H9 (cell line): ENCODE data around the gene TMEM59L. TPM values are rescaled to one million over a fixed set of nuclear protein-coding genes. Genes with fewer than 3 reads are reported as not detected.
A peak's percentile ranks its signal among the peaks of the same experiment; 100 is the strongest.

Experiments used
- DNase-seq: peaks from one replicate; pipeline ENCODE4 v3.0.0-alpha.2; 2017
- H2AFZ ChIP-seq: one replicate; pipeline ENCODE4 v1.6.1; 2013; ENCODE audit warnings: mild to moderate bottlenecking, low read length, control low read depth, moderate library complexity
- H2AK5ac ChIP-seq: 2 replicates; pipeline ENCODE4 v1.6.1; 2013; ENCODE audit warnings: low read length, control low read depth, mixed read lengths; ENCODE audit not compliant: insufficient read length
- H2BK120ac ChIP-seq: one replicate; pipeline ENCODE4 v1.6.1; 2013; ENCODE audit warnings: low read depth, mild to moderate bottlenecking, low read length, control low read depth, inconsistent platforms; ENCODE audit not compliant: poor library complexity, severe bottlenecking
- H2BK12ac ChIP-seq: 2 replicates; pipeline ENCODE4 v1.6.1; 2013; ENCODE audit warnings: low read length, control low read depth, mixed read lengths, low read depth; ENCODE audit not compliant: insufficient read length
- H2BK15ac ChIP-seq: 2 replicates; pipeline ENCODE4 v1.6.1; 2013; ENCODE audit warnings: low read depth, low read length, control low read depth
- H2BK20ac ChIP-seq: one replicate; pipeline ENCODE4 v1.6.1; 2013; ENCODE audit warnings: low read depth, mild to moderate bottlenecking, low read length, control low read depth, inconsistent platforms; ENCODE audit not compliant: poor library complexity, severe bottlenecking
- H2BK5ac ChIP-seq: 2 replicates; pipeline ENCODE4 v1.6.1; 2013; ENCODE audit warnings: low read length, control low read depth, mixed read lengths; ENCODE audit not compliant: insufficient read length
- H3K14ac ChIP-seq: 2 replicates; pipeline ENCODE4 v1.6.1; 2013; ENCODE audit warnings: low read length, control low read depth; ENCODE audit not compliant: insufficient read depth
- H3K18ac ChIP-seq: 2 replicates; pipeline ENCODE4 v1.6.1; 2013; ENCODE audit warnings: low read depth, mild to moderate bottlenecking, mixed read lengths, low read length, control low read depth; ENCODE audit not compliant: insufficient read length
- H3K23ac ChIP-seq: 2 replicates; pipeline ENCODE4 v1.6.1; 2013; ENCODE audit warnings: low read length, control low read depth, mixed read lengths, low read depth; ENCODE audit not compliant: insufficient read length
- H3K23me2 ChIP-seq: 2 replicates; pipeline ENCODE4 v1.6.1; 2013; ENCODE audit warnings: low read depth, mild to moderate bottlenecking, mixed read lengths, low read length, control low read depth; ENCODE audit not compliant: insufficient read length, poor library complexity, severe bottlenecking
- H3K27ac ChIP-seq: 2 replicates; pipeline ENCODE4 v1.5.1; 2013; ENCODE audit warnings: low read length, control low read depth, mixed read lengths, low read depth; ENCODE audit not compliant: insufficient read length
- H3K27me3 ChIP-seq: 2 replicates; pipeline ENCODE4 v1.6.1; 2013; ENCODE audit warnings: low read length, control low read depth, inconsistent platforms; ENCODE audit not compliant: insufficient read depth
- H3K4ac ChIP-seq: 2 replicates; pipeline ENCODE4 v1.6.1; 2013; ENCODE audit warnings: low read depth, mild to moderate bottlenecking, control low read depth, inconsistent platforms, low read length, moderate library complexity
- H3K4me1 ChIP-seq: 2 replicates; pipeline ENCODE4 v1.6.1; 2013; ENCODE audit warnings: low read length, control low read depth, inconsistent platforms; ENCODE audit not compliant: insufficient read depth
- H3K4me2 ChIP-seq: 2 replicates; pipeline ENCODE4 v1.6.1; 2013; ENCODE audit warnings: low read length, control low read depth, mixed read lengths; ENCODE audit not compliant: insufficient read length, insufficient read depth
- H3K56ac ChIP-seq: 2 replicates; pipeline ENCODE4 v1.6.1; 2013; ENCODE audit warnings: low read depth, mild to moderate bottlenecking, mixed read lengths, low read length, control low read depth; ENCODE audit not compliant: insufficient read length
- H3K79me1 ChIP-seq: 2 replicates; pipeline ENCODE4 v1.6.1; 2013; ENCODE audit warnings: low read depth, mild to moderate bottlenecking, moderate library complexity, low read length, control low read depth, inconsistent platforms; ENCODE audit not compliant: insufficient read depth, poor library complexity, severe bottlenecking
- H3K79me2 ChIP-seq: 2 replicates; pipeline ENCODE4 v1.6.1; 2013; ENCODE audit warnings: low read length, control low read depth, inconsistent platforms; ENCODE audit not compliant: insufficient read depth
- H3K9ac ChIP-seq: 2 replicates; pipeline ENCODE4 v1.6.1; 2013; ENCODE audit warnings: low read length, control low read depth, mixed read lengths; ENCODE audit not compliant: insufficient read length; ENCODE audit errors: extremely low read depth
- H3K9me3 ChIP-seq: one replicate; pipeline ENCODE4 v1.6.1; 2013; ENCODE audit warnings: low read depth, low read length, inconsistent platforms; ENCODE audit not compliant: control insufficient read depth
- H3T11ph ChIP-seq: one replicate; pipeline ENCODE4 v1.6.1; 2013; ENCODE audit warnings: mild to moderate bottlenecking, low read length, control low read depth, inconsistent platforms
- H4K20me1 ChIP-seq: one replicate; pipeline ENCODE4 v1.6.1; 2013; ENCODE audit not compliant: control insufficient read depth, insufficient read length, insufficient read depth
- H4K5ac ChIP-seq: 2 replicates; pipeline ENCODE4 v1.6.1; 2013; ENCODE audit warnings: low read depth, mild to moderate bottlenecking, mixed read lengths, low read length, control low read depth; ENCODE audit not compliant: insufficient read length
- H4K8ac ChIP-seq: replicated peaks from 2 replicates; pipeline ENCODE4 v1.6.1; 2013; ENCODE audit warnings: low read length, control low read depth, mixed read lengths, low read depth; ENCODE audit not compliant: insufficient read length
- H4K91ac ChIP-seq: 2 replicates; pipeline ENCODE4 v1.6.1; 2013; ENCODE audit warnings: low read depth, mild to moderate bottlenecking, moderate library complexity, mixed read lengths, low read length, control low read depth; ENCODE audit not compliant: insufficient read length
- H3K27ac Mint-ChIP-seq, 3 experiments: 2 replicates in 2 of 3; 3 replicates in 1 of 3; pipeline ENCODE4 v1.8.0; 2020 to 2021; ENCODE audit warnings: mixed read lengths in 3 of 3, mild to moderate bottlenecking in 1 of 3, moderate library complexity in 1 of 3
- H3K27me3 Mint-ChIP-seq: 2 replicates; pipeline ENCODE4 v1.8.0; 2021; ENCODE audit warnings: low read depth, mild to moderate bottlenecking, moderate library complexity, mixed read lengths
- H3K36me3 Mint-ChIP-seq, 3 experiments: 2 replicates in 2 of 3; 3 replicates in 1 of 3; pipeline ENCODE4 v1.8.0; 2020 to 2021; ENCODE audit warnings: low read depth in 3 of 3, mixed read lengths in 3 of 3; ENCODE audit not compliant: insufficient read depth in 1 of 3
- H3K4me1 Mint-ChIP-seq, 2 experiments: 2 replicates each; pipeline ENCODE4 v1.8.0; 2020; ENCODE audit warnings: mixed read lengths in 2 of 2
- H3K4me3 Mint-ChIP-seq, 2 experiments: 2 replicates in 1 of 2; 3 replicates in 1 of 2; pipeline ENCODE4 v1.8.0; 2020 to 2021; ENCODE audit warnings: mild to moderate bottlenecking in 2 of 2, mixed read lengths in 2 of 2, moderate library complexity in 1 of 2
- H3K9me3 Mint-ChIP-seq, 2 experiments: 2 replicates in 1 of 2; 3 replicates in 1 of 2; pipeline ENCODE4 v1.8.0; 2020; ENCODE audit warnings: mild to moderate bottlenecking in 2 of 2, mixed read lengths in 2 of 2, moderate library complexity in 1 of 2
- CTCF ChIP-seq: fragments of 200-600 bp; sonication (generic); conservative IDR thresholded peaks from 3 replicates; pipeline ENCODE4 v1.8.0; 2021; ENCODE audit warnings: antibody characterized with exemption, mild to moderate bottlenecking
- WGBS: extraction: QIAGEN DNeasy Blood & Tissue Kit; methylation state at CpG from one replicate; pipeline ENCODE4 v1.1.7; 2013; ENCODE audit warnings: missing lambda C conversion rate, low lambda C conversion rate, mixed read lengths; ENCODE audit not compliant: insufficient read length; ENCODE audit errors: extremely low coverage; 5-methylcytosine and 5-hydroxymethylcytosine counted together
- total RNA-seq: library from RNA; stranded (reverse); gene quantifications from 2 replicates; pipeline ENCODE4 v1.2.1, GENCODE V29; 2021

Gene TMEM59L
- total RNA-seq, 1 experiment from 2014 or later, result 12.0 TPM

GRCh38 chr19:18633321-18633720 is 20.7 kb downstream of the TMEM59L start:
- H3K14ac ChIP-seq, result no peak overlapping the region; the same call in 1 of the 2 replicates
- peaks cover 7% of the 10 kb centered on the region for H3K23me2 ChIP-seq
- Mint-ChIP-seq H3K4me1 (peaks cover 9 to 17% of the 10 kb centered on the region in 2 experiments), H3K36me3 (no peaks in the 10 kb centered on the region), H3K9me3 (no peaks in the 10 kb centered on the region; a peak in 1 of 5 replicates), H3K27ac (peak overlapping the region in 1 of 3 experiments; percentile 40; a peak in 2 of 7 replicates), H3K27me3 (peaks cover 48% of the 10 kb centered on the region), H3K4me3 (no peak overlapping the region)
- DNase-seq, result no peak
- no peaks in the 10 kb centered on the region for H3K79me2 ChIP-seq
- no peak overlapping the region for H4K5ac ChIP-seq
- H3K9ac ChIP-seq, result no peak overlapping the region
- no peak overlapping the region for H4K91ac ChIP-seq
- H2BK12ac ChIP-seq, result no peak overlapping the region
- TF ChIP-seq CTCF, result no peak
- H4K8ac ChIP-seq, result no peak overlapping the region
- H3K23ac ChIP-seq, result no peak overlapping the region
- no peaks in the 10 kb centered on the region for H4K20me1 ChIP-seq
- H2BK120ac ChIP-seq, result no peak overlapping the region
- no peak overlapping the region for H3K18ac ChIP-seq
- H2BK5ac ChIP-seq, result no peak overlapping the region
- no peak overlapping the region for H2BK15ac ChIP-seq
- H3K56ac ChIP-seq, result no peak overlapping the region
- H2AK5ac ChIP-seq, result no peak overlapping the region
- no peaks in the 10 kb centered on the region for H3K9me3 ChIP-seq
- no peak overlapping the region for H3T11ph ChIP-seq
- H3K4ac ChIP-seq, result no peak overlapping the region
- no CpG with 5 or more reads among the region's 8 CpGs for WGBS
- peaks cover 1% of the 10 kb centered on the region for H3K79me1 ChIP-seq
- H3K4me2 ChIP-seq, result no peak overlapping the region
- no peak overlapping the region for H2AFZ ChIP-seq
- no peak overlapping the region for H2BK20ac ChIP-seq
- H3K4me1 ChIP-seq, result peaks cover 3% of the 10 kb centered on the region; the same call in 1 of the 2 replicates
- no peak overlapping the region for H3K27ac ChIP-seq
- H3K27me3 ChIP-seq, result no peaks in the 10 kb centered on the region
